NT2/D1 (cell line): ENCODE data around the gene TGFBR3.
A peak's percentile ranks its signal among the peaks of the same experiment; 100 is the strongest.

Experiments used
- DNase-seq: peaks from one replicate; pipeline ENCODE4 v3.0.0-alpha.2; 2011; ENCODE audit warnings: low read depth, low spot score
- H3K27me3 ChIP-seq: 2 replicates; pipeline ENCODE4 v1.6.0; 2011; ENCODE audit warnings: mild to moderate bottlenecking; ENCODE audit not compliant: insufficient read length, insufficient read depth
- H3K36me3 ChIP-seq: 2 replicates; pipeline ENCODE4 v1.6.1; 2011; ENCODE audit warnings: mild to moderate bottlenecking, low read length, mixed read lengths; ENCODE audit not compliant: insufficient read depth, insufficient read length
- H3K4me1 ChIP-seq: 2 replicates; pipeline ENCODE4 v1.5.1; 2011; ENCODE audit not compliant: insufficient read depth, insufficient read length
- H3K4me3 ChIP-seq: 2 replicates; pipeline ENCODE4 v1.5.1; 2011; ENCODE audit warnings: low read depth; ENCODE audit not compliant: insufficient read length
- H3K9ac ChIP-seq: 2 replicates; pipeline ENCODE4 v1.6.0; 2011; ENCODE audit warnings: low read depth; ENCODE audit not compliant: insufficient read length
- H3K9me3 ChIP-seq: 2 replicates; pipeline ENCODE4 v1.5.1; 2011; ENCODE audit warnings: mild to moderate bottlenecking, low read length; ENCODE audit not compliant: insufficient read depth
- SUZ12 ChIP-seq: IDR thresholded peaks from 2 replicates; pipeline ENCODE4 v1.6.1; 2011; ENCODE audit not compliant: insufficient read length, insufficient read depth; ENCODE audit errors: extremely low read depth
- YY1 ChIP-seq: IDR thresholded peaks from 2 replicates; pipeline ENCODE4 v1.6.1; 2011; ENCODE audit not compliant: insufficient read length, insufficient read depth
- ZNF274 ChIP-seq: IDR thresholded peaks from 2 replicates; pipeline ENCODE4 v1.6.1; 2011; ENCODE audit warnings: mild to moderate bottlenecking, low read depth, low read length

Gene TGFBR3

DNA sequence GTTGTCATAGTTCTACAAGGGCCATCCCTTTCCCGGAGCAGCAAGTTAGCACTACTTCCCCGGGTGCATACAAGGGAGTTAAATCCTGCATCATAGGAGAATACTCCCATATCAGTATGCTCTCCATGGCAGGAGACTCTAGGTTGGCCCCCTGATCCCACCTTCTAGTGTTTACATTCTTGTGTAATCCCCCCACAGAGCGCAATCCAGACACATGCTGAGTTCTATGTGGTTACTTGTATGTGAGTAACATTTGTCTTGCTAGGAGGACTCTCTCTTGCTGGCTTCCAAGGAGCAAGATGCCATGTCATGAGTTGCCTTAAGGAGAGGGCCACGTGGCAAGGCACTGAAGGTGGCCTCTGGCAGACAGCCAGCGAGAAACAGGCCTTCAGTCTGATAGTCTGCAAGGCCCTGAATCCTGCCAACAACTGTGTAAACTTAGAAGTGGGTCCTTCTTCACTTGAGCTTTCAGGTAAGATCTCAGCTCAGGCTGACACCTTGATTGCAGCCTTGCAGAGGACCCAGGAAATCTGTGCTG is 230.0 kb downstream of the TGFBR3 start:
- no peak overlapping the region for H3K9ac ChIP-seq
- DNase-seq: no peak
- TF ChIP-seq ZNF274 (no peak), SUZ12 (no peak), YY1 (no peak)
- peaks cover 12% of the 10 kb centered on the region for H3K9me3 ChIP-seq
- H3K27me3 ChIP-seq: no peaks in the 10 kb centered on the region
- H3K36me3 ChIP-seq: no peaks in the 10 kb centered on the region
- H3K4me3 ChIP-seq: no peak overlapping the region
- H3K4me1 ChIP-seq: no peaks in the 10 kb centered on the region

DNA sequence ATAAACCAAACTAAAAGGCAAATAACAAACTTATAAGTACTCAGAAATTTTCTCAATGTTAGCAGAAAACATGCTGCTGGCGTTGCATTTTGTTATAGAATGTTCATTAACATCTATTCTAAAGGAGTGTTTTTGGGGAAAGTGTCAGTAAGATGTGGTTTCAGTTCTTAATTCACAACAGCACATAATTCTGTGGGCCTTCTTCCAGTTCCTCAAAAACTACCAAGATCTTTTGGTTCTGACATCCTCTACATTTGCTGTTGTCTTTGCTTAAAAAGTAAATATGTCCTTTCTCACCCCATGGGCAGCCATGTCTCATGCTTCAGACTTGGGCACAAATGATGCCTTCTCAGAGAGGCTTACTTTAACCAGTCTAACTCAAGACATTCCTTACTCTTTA is 232.8 kb downstream of the TGFBR3 start:
- H3K9ac ChIP-seq: no peak overlapping the region
- no peaks in the 10 kb centered on the region for H3K4me1 ChIP-seq
- no peak for TF ChIP-seq ZNF274
- TF ChIP-seq YY1: no peak
- no peaks in the 10 kb centered on the region for H3K27me3 ChIP-seq
- DNase-seq: no peak
- H3K4me3 ChIP-seq: no peak overlapping the region
- H3K9me3 ChIP-seq: peaks cover 6% of the 10 kb centered on the region; the same call in 1 of the 2 replicates
- no peaks in the 10 kb centered on the region for H3K36me3 ChIP-seq

DNA sequence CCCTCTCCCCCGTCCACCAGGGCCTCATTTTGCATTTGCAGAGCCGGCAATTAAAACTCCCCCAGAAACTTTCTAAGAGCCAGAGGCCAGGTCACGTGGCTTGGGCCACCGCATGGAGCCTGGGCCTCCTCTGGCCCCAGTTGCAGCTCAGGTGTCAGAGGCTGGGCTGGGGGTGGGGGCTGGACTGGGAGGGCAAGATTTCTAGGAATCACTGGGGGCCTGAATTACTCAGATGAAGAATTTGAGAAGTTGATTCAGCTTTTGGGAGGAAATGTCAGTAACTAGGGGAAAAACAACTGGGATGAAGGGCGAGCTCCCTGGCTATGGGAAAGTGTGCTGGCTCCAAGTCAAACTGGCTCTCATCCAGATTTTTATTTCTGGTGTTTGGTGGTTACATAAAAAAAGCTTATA is 234.3 kb downstream of the TGFBR3 start:
- H3K9ac ChIP-seq: no peak overlapping the region
- no peaks in the 10 kb centered on the region for H3K36me3 ChIP-seq
- H3K27me3 ChIP-seq: no peaks in the 10 kb centered on the region
- H3K4me1 ChIP-seq: no peaks in the 10 kb centered on the region
- H3K4me3 ChIP-seq: no peak overlapping the region
- TF ChIP-seq SUZ12 (no peak), ZNF274 (no peak)
- DNase-seq: no peak
- H3K9me3 ChIP-seq: peaks cover 6% of the 10 kb centered on the region; the same call in 1 of the 2 replicates

DNA sequence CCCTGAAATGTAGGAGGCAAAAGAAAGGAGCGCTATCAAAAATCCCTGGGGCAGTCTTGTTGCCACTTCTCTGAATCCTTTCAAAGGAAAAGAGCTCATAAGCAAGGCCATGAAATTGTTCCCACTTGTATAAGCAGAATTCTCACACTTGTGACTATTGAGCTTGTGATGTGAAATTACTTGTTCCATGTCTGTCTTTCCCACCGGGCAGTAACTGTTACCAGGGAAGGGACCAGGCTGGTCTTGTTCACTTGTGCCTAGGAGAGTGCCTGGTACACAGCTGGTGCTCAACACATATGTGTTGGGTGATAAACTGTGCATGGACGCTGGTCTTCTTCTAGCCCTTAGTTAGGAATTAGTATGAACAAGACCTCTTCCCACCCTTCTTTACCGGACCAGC is 234.7 kb downstream of the TGFBR3 start:
- H3K4me1 ChIP-seq: no peaks in the 10 kb centered on the region
- H3K9ac ChIP-seq: no peak overlapping the region
- H3K9me3 ChIP-seq: peaks cover 6% of the 10 kb centered on the region; the same call in 1 of the 2 replicates
- DNase-seq: no peak
- no peak overlapping the region for H3K4me3 ChIP-seq
- TF ChIP-seq SUZ12 (no peak), YY1 (no peak), ZNF274 (no peak)
- H3K27me3 ChIP-seq: no peaks in the 10 kb centered on the region
- H3K36me3 ChIP-seq: no peaks in the 10 kb centered on the region

DNA sequence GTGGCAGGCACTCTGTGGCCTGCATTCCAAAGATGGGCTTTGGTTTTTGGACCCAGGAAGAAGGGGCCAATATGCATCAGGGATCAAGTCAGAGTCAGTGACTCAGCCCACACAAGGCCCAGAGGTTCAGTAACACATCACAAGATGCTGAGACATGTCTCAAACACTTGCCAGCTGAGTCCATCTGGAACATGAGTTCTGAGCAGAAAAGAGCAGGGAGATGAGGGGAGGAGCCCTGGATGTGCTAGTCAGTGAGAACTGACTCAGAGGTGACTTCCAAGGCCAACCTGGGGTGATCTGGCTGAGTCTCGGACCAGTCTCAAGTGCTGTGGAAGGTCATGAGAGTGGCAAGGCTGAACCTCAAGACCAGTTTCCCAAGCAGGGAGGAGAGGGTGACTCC is 235.2 kb downstream of the TGFBR3 start:
- H3K4me1 ChIP-seq: no peaks in the 10 kb centered on the region
- peaks cover 1% of the 10 kb centered on the region; the same call in 1 of the 2 replicates for H3K9me3 ChIP-seq
- H3K4me3 ChIP-seq: no peak overlapping the region
- no peak overlapping the region for H3K9ac ChIP-seq
- H3K27me3 ChIP-seq: no peaks in the 10 kb centered on the region
- H3K36me3 ChIP-seq: no peaks in the 10 kb centered on the region
- no peak for TF ChIP-seq SUZ12
- TF ChIP-seq YY1: no peak
- TF ChIP-seq ZNF274: no peak
- DNase-seq: no peak

DNA sequence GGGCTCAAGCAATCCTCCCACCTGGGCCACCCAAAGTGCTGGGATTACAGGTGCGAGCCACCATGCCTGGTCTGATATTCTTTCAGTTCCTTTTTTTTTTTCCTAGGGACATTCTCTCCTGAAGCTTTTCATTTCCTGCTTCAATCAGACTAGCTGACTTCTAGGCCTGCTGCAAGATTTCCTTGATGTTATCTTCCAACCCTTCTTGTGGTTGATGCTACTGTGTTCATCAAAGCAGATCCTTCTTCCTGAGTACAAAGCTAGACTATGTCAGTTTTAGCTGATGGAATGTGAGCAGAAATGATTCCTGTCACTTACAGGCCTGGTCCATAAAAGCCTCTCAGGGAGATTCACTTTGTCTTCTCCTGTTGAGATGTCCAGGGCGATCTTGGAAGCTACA is 238.9 kb downstream of the TGFBR3 start:
- TF ChIP-seq ZNF274: no peak
- TF ChIP-seq YY1: no peak
- no peak for TF ChIP-seq SUZ12
- Histone ChIP-seq H3K27me3 (no peaks in the 10 kb centered on the region), H3K9me3 (peaks cover 3% of the 10 kb centered on the region; the same call in 1 of the 2 replicates), H3K4me1 (peaks cover 5% of the 10 kb centered on the region), H3K4me3 (no peak overlapping the region), H3K36me3 (no peaks in the 10 kb centered on the region), H3K9ac (no peak overlapping the region)
- no peak for DNase-seq

DNA sequence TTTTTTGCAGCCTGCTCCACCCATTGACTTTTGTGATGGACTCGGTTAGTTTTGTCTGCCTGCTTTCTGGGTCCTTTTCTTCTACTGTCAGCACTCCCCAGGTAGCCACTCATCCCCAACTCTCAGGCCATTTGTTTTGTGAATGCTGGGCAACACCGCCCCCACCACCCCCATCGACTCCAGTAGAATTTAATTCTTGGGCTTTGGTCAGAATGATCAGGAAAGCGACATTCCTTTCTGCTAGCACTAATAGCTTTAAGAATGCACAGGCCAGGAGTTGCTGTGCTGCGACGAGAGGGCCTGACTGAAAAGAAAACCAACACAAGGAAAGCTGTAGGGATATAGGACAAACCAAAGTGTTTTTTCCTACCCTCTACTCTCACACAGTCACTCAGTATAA is 240.9 kb downstream of the TGFBR3 start:
- H3K9me3 ChIP-seq: peaks cover 5% of the 10 kb centered on the region; the same call in 1 of the 2 replicates
- TF ChIP-seq SUZ12: no peak
- no peak for TF ChIP-seq ZNF274
- no peak for TF ChIP-seq YY1
- no peaks in the 10 kb centered on the region for H3K36me3 ChIP-seq
- no peak overlapping the region for H3K4me3 ChIP-seq
- DNase-seq: peak; percentile 97
- no peaks in the 10 kb centered on the region for H3K27me3 ChIP-seq
- peaks cover 5% of the 10 kb centered on the region for H3K4me1 ChIP-seq
- H3K9ac ChIP-seq: peak overlapping the region; percentile 47
